Tibial nerve (tissue), 4 donors: ENCODE measurements around the gene KLHL25. TPM values are rescaled to one million over a fixed set of nuclear protein-coding genes. Genes with fewer than 3 reads are reported as not detected.

Experiments
- DNase-seq, 2 donors: peaks; one replicate each; pipeline ENCODE4 v3.0.0-alpha.2; 2019; ENCODE audit warnings: low spot score in 2 of 2
- H3K27ac ChIP-seq, 4 donors: fragments of 200-600 bp; sonication (generic) in 3 of 4; one replicate each; pipeline ENCODE4 v1.5.1; 2017 to 2019; ENCODE audit warnings: mild to moderate bottlenecking in 1 of 4
- H3K27me3 ChIP-seq, 2 donors: fragments of 200-600 bp; sonication (generic) in 1 of 2; one replicate each; pipeline versions ENCODE4 v1.5.1 to v1.6.0; 2017 to 2019
- H3K36me3 ChIP-seq, 3 donors: fragments of 200-600 bp; sonication (generic); one replicate each; pipeline ENCODE4 v1.5.1; 2018 to 2019
- H3K4me1 ChIP-seq, 4 donors: fragments of 200-600 bp; sonication (generic) in 3 of 4; one replicate each; pipeline ENCODE4 v1.5.1; 2017 to 2019
- H3K4me3 ChIP-seq, 4 donors: fragments of 200-600 bp; sonication (generic) in 3 of 4; one replicate each; pipeline ENCODE4 v1.5.1; 2017 to 2019; ENCODE audit warnings: mild to moderate bottlenecking in 1 of 4, moderate library complexity in 1 of 4
- H3K9me3 ChIP-seq, 4 donors: fragments of 200-600 bp; sonication (generic) in 3 of 4; one replicate each; pipeline ENCODE4 v1.5.1; 2017 to 2019
- CTCF ChIP-seq, 5 experiments: fragments of 200-600 bp in 3 of 5; fragments of 450-650 bp in 2 of 5; sonication (generic) in 3 of 5; IDR thresholded peaks; one replicate each; pipeline ENCODE4 v1.5.1; 2016 to 2019; ENCODE audit warnings: antibody characterized with exemption in 5 of 5, mild to moderate bottlenecking in 3 of 5, moderate library complexity in 2 of 5
- EP300 ChIP-seq, 2 donors: sonication (generic); formaldehyde crosslinking; IDR thresholded peaks; one replicate each; pipeline ENCODE4 v1.6.1; 2017; ENCODE audit warnings: antibody characterized with exemption in 2 of 2, mild to moderate bottlenecking in 1 of 2
- POLR2A ChIP-seq, 2 donors: fragments of 450-650 bp; IDR thresholded peaks; one replicate each; pipeline ENCODE4 v1.6.1; 2017; ENCODE audit warnings: antibody characterized with exemption in 2 of 2, mild to moderate bottlenecking in 2 of 2, moderate library complexity in 2 of 2
- WGBS, 2 donors: methylation state at CpG; one replicate each; pipeline ENCODE4 v1.1.5; 2018; 5-methylcytosine and 5-hydroxymethylcytosine counted together
- total RNA-seq, 4 donors: library from RNA; depleted of rRNA; stranded (reverse); fragments of >200 nt; gene quantifications; one replicate each; pipeline ENCODE4 v1.1.0, GENCODE V29; 2016

The KLHL25 gene
- total RNA-seq, 4 donors from 2014 or later: 8.4 to 34.2 (median 12.6) TPM

- no peak for DNase-seq
- Histone ChIP-seq H3K4me3 (no peak overlapping the region), H3K27ac (no peak overlapping the region), H3K27me3 (no peaks in the 10 kb centered on the region), H3K36me3 (no peaks in the 10 kb centered on the region), H3K9me3 (no peaks in the 10 kb centered on the region), H3K4me1 (no peaks in the 10 kb centered on the region)
- TF ChIP-seq CTCF (IDR thresholded peaks at IDR 0.05): no peak
- TF ChIP-seq EP300 (IDR thresholded peaks at IDR 0.05): no peak
- TF ChIP-seq POLR2A (IDR thresholded peaks at IDR 0.05): no peak
- WGBS, 2 donors: 64 to 68% methylated on average over 4 of the region's 4 CpGs
Measured at GRCh38 chr15:85825118-85825517, 30.4 kb upstream of the KLHL25 start.

GRCh38 chr15:85821545-85821944, 26.8 kb upstream of the KLHL25 start:
- no peak for DNase-seq
- H3K9me3 ChIP-seq: no peaks in the 10 kb centered on the region
- H3K4me3 ChIP-seq: no peak overlapping the region
- no peaks in the 10 kb centered on the region for H3K27me3 ChIP-seq
- H3K4me1 ChIP-seq: no peaks in the 10 kb centered on the region
- H3K36me3 ChIP-seq: no peaks in the 10 kb centered on the region
- H3K27ac ChIP-seq: no peak overlapping the region
- 70 to 71% methylated on average over 6 of the region's 6 CpGs for WGBS, 2 donors
- no peak for TF ChIP-seq POLR2A (IDR thresholded peaks at IDR 0.05)
- TF ChIP-seq EP300 (IDR thresholded peaks at IDR 0.05): no peak
- TF ChIP-seq CTCF (IDR thresholded peaks at IDR 0.05): no peak

GRCh38 chr15:85819938-85820337, 25.2 kb upstream of the KLHL25 start:
- TF ChIP-seq EP300 (IDR thresholded peaks at IDR 0.05) (no peak), CTCF (IDR thresholded peaks at IDR 0.05) (no peak), POLR2A (IDR thresholded peaks at IDR 0.05) (no peak)
- no peaks in the 10 kb centered on the region for H3K4me1 ChIP-seq
- WGBS, 2 donors: 64 to 68% methylated on average over 5 of the region's 5 CpGs
- H3K4me3 ChIP-seq: no peak overlapping the region
- H3K27ac ChIP-seq: no peak overlapping the region
- H3K9me3 ChIP-seq: no peaks in the 10 kb centered on the region
- no peaks in the 10 kb centered on the region for H3K36me3 ChIP-seq
- no peak for DNase-seq
- no peaks in the 10 kb centered on the region for H3K27me3 ChIP-seq

- no peak for DNase-seq
- H3K4me1 ChIP-seq: no peaks in the 10 kb centered on the region
- no peak for TF ChIP-seq EP300 (IDR thresholded peaks at IDR 0.05)
- TF ChIP-seq POLR2A (IDR thresholded peaks at IDR 0.05): no peak
- TF ChIP-seq CTCF (IDR thresholded peaks at IDR 0.05): no peak
- no peaks in the 10 kb centered on the region for H3K36me3 ChIP-seq
- no peak overlapping the region for H3K27ac ChIP-seq
- H3K27me3 ChIP-seq: no peaks in the 10 kb centered on the region
- H3K9me3 ChIP-seq: no peaks in the 10 kb centered on the region
- H3K4me3 ChIP-seq: no peak overlapping the region
Measured at GRCh38 chr15:85813234-85813633, 18.5 kb upstream of the KLHL25 start.

- Histone ChIP-seq H3K27me3 (no peaks in the 10 kb centered on the region), H3K4me3 (no peak overlapping the region), H3K4me1 (no peaks in the 10 kb centered on the region), H3K36me3 (no peaks in the 10 kb centered on the region), H3K9me3 (no peaks in the 10 kb centered on the region), H3K27ac (no peak overlapping the region)
- DNase-seq: no peak
- 85 to 89% methylated on average over 3 of the region's 3 CpGs for WGBS, 2 donors
- TF ChIP-seq EP300 (IDR thresholded peaks at IDR 0.05) (no peak), POLR2A (IDR thresholded peaks at IDR 0.05) (no peak), CTCF (IDR thresholded peaks at IDR 0.05) (no peak)
Measured at GRCh38 chr15:85810075-85810474, 15.3 kb upstream of the KLHL25 start.
